ENCODE results near the gene ZMYND8. TPM values are rescaled to one million over a fixed set of nuclear protein-coding genes. Genes with fewer than 3 reads are reported as not detected.

ZMYND8 gene
- total RNA-seq, 1 experiment from 2014 or later = 29.0 TPM

DNA sequence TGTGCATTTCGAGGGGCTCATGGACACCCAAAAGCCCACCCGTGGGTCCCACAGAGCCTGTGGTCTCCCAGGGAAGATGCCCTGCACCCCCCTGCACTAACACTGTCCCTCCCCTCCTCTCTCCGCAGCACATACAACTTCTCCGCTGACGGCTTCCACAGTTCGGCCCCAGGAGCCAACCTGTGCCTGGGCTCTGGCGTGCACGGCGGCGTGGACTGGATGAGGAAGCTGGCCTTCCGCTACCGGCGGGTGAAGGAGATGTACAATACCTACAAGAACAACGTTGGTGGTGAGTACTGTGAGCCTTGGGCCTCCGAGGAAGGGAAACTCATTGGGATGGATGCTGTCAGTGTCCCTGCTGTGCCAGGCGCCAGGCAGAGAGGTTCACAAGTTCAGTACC is 183.9 kb downstream of the ZMYND8 start (continued):
- TF ChIP-seq CBX3 (IDR thresholded peaks at IDR 0.05; ENCODE audit: low read depth) = no peak
- no peak for TF ChIP-seq ELF1 (IDR thresholded peaks at IDR 0.05; ENCODE audit: borderline replicate concordance, low read depth)
- TF ChIP-seq, protein P1, sequence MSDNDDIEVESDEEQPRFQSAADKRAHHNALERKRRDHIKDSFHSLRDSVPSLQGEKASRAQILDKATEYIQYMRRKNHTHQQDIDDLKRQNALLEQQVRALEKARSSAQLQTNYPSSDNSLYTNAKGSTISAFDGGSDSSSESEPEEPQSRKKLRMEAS (IDR thresholded peaks at IDR 0.05) = no peak
- TF ChIP-seq, protein P2, sequence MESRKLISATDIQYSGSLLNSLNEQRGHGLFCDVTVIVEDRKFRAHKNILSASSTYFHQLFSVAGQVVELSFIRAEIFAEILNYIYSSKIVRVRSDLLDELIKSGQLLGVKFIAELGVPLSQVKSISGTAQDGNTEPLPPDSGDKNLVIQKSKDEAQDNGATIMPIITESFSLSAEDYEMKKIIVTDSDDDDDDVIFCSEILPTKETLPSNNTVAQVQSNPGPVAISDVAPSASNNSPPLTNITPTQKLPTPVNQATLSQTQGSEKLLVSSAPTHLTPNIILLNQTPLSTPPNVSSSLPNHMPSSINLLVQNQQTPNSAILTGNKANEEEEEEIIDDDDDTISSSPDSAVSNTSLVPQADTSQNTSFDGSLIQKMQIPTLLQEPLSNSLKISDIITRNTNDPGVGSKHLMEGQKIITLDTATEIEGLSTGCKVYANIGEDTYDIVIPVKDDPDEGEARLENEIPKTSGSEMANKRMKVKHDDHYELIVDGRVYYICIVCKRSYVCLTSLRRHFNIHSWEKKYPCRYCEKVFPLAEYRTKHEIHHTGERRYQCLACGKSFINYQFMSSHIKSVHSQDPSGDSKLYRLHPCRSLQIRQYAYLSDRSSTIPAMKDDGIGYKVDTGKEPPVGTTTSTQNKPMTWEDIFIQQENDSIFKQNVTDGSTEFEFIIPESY (IDR thresholded peaks at IDR 0.05; ENCODE audit: extremely low read depth, insufficient replicate concordance, low read length) = no peak
- no peak for TF ChIP-seq POLR2A (IDR thresholded peaks at IDR 0.05; ENCODE audit: borderline replicate concordance, extremely low read depth, insufficient read depth, insufficient read length)
- no peak for TF ChIP-seq ZFX (IDR thresholded peaks at IDR 0.05)
- TF ChIP-seq JUND (IDR thresholded peaks at IDR 0.05) = no peak
- TF ChIP-seq SIN3A (IDR thresholded peaks at IDR 0.05; ENCODE audit: low read depth) = no peak
- no peak for TF ChIP-seq EZH2 (IDR thresholded peaks at IDR 0.05)
- TF ChIP-seq SRF (IDR thresholded peaks at IDR 0.05; ENCODE audit: low read depth) = no peak

DNA sequence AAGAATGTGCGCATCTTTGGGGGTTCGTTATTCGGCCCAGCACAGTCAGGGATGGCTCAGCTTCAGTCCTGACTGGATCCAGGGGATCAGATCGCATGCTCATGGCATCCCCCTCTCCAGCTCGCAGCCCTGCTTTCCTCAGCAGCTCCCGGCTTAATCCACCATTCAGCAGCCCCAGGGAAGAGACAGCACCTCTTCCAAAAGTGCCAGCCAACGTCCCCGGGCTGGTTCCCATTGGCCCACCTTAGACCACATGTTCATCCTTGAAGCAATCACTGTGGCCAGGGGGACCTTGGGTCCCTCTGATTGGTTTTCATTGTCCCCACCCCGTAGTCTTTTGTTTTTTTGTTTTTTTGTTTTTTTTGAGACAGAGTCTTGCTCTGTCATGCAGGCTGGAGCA is 188.7 kb downstream of the ZMYND8 start:
- POLR2A ChIA-PET = no interaction called here
- no peak overlapping the region for H3K9ac ChIP-seq (ENCODE audit: low read length)
- no peaks in the 10 kb centered on the region for H4K20me1 ChIP-seq (ENCODE audit: insufficient read depth)
- ATAC-seq (no peak), DNase-seq (ENCODE audit: low read depth, low spot score) (no peak)
- H3K9me3 ChIP-seq (ENCODE audit: control insufficient read depth in 1 of 2, insufficient read depth in 1 of 2, low read depth in 1 of 2, low read length in 2 of 2) = no peaks in the 10 kb centered on the region
- no TSS peak for BruUV-seq (replicated peaks)
- CTCF ChIA-PET = no interaction called here
- H2AFZ ChIP-seq (ENCODE audit: low read depth, low read length, poor library complexity, severe bottlenecking) = no peak overlapping the region
- H3K4me3 ChIP-seq (replicated peaks in 1 of 2; ENCODE audit: low read depth in 1 of 2, low read length in 2 of 2) = no peak overlapping the region
- no peaks in the 10 kb centered on the region for H3K9me2 ChIP-seq (ENCODE audit: insufficient read depth)
- H3K36me3 ChIP-seq (ENCODE audit: control insufficient read depth in 1 of 2, insufficient read depth in 2 of 2, low read length in 2 of 2) = no peaks in the 10 kb centered on the region
- intact Hi-C loops (cut with micrococcal nuclease) = no loop called here
- H3K27me3 ChIP-seq (ENCODE audit: insufficient read depth, low read length) = no peaks in the 10 kb centered on the region
- no peak overlapping the region for H3K27ac ChIP-seq (ENCODE audit: low read depth, low read length)
- H3K4me2 ChIP-seq (ENCODE audit: low read length) = no peak overlapping the region
- RAD21 ChIA-PET (ENCODE audit: low non-redundant PET in 1 of 2, low total read pairs in 2 of 2, uncharacterized antibody in 2 of 2, unreplicated experiment in 2 of 2) = no interaction called here
- H3K79me2 ChIP-seq (ENCODE audit: insufficient read depth, low read length) = no peaks in the 10 kb centered on the region
- no peaks in the 10 kb centered on the region for H3K4me1 ChIP-seq (ENCODE audit: control insufficient read depth in 1 of 2, insufficient read depth in 2 of 2, low read length in 2 of 2)
- TF ChIP-seq, protein P2 (IDR thresholded peaks at IDR 0.05; ENCODE audit: extremely low read depth, insufficient replicate concordance, low read length) = no peak
- TF ChIP-seq FOSL1 (IDR thresholded peaks at IDR 0.05; ENCODE audit: low read depth) (no peak), EZH2phosphoT487 (IDR thresholded peaks at IDR 0.05; ENCODE audit: borderline replicate concordance) (no peak), SP1 (IDR thresholded peaks at IDR 0.05; ENCODE audit: low read depth) (no peak), ELF1 (IDR thresholded peaks at IDR 0.05; ENCODE audit: borderline replicate concordance, low read depth) (no peak), SRF (IDR thresholded peaks at IDR 0.05; ENCODE audit: low read depth) (no peak), YY1 (IDR thresholded peaks at IDR 0.05; ENCODE audit: extremely low read depth, insufficient replicate concordance, low read depth, low read length) (no peak), EZH2 (IDR thresholded peaks at IDR 0.05) (no peak), ZNF274 (IDR thresholded peaks at IDR 0.05; ENCODE audit: low read depth, low read length) (no peak), CEBPB (IDR thresholded peaks at IDR 0.05; ENCODE audit: low read depth) (no peak), POLR2A (IDR thresholded peaks at IDR 0.05; ENCODE audit: borderline replicate concordance, extremely low read depth, insufficient read depth, insufficient read length) (no peak)

Measured in HCT116 (cell line).